H1 (cell line): ENCODE measurements around the gene CYSRT1. TPM values are rescaled to one million over a fixed set of nuclear protein-coding genes. Genes with fewer than 3 reads are reported as not detected.

ENCODE experiments used
- CTCF ChIA-PET: fragments of 300-600 bp; sonication (Branson Sonifier 250); formaldehyde crosslinking; loops from one replicate; lab custom pipeline; 2021; ENCODE audit not compliant: partially characterized antibody; lab: Charles Lee
- POLR2A ChIA-PET: fragments of 300-600 bp; sonication (Branson Sonifier 250); formaldehyde crosslinking; loops from one replicate; lab custom pipeline; 2021; ENCODE audit warnings: inconsistent platforms; ENCODE audit not compliant: partially characterized antibody; lab: Charles Lee
- DNase-seq, 2 experiments: peaks; one replicate each; pipeline versions ENCODE4 v3.0.0 to v3.0.0-alpha.2; 2010 to 2022; ENCODE audit warnings: low spot score in 2 of 2, low read depth in 1 of 2, mixed read lengths in 1 of 2
- FAIRE-seq: peaks from 2 replicates; lab custom pipeline; 2011; peaks lifted over from hg19 to GRCh38; lab: Jason Lieb, UNC
- H2AFZ ChIP-seq: 2 replicates; pipeline ENCODE4 v1.8.1; 2012; ENCODE audit warnings: low read length, inconsistent platforms
- H2AK5ac ChIP-seq: 2 replicates; pipeline ENCODE4 v1.6.1; 2013; ENCODE audit warnings: low read depth, low read length
- H2BK120ac ChIP-seq: replicated peaks from 2 replicates; pipeline ENCODE3; 2013; ENCODE audit warnings: low read depth, low read length, inconsistent platforms
- H2BK12ac ChIP-seq: 2 replicates; pipeline ENCODE4 v1.6.1; 2013; ENCODE audit warnings: low read depth, low read length
- H2BK15ac ChIP-seq: 2 replicates; pipeline ENCODE4 v1.6.1; 2013; ENCODE audit warnings: low read length
- H2BK20ac ChIP-seq: 2 replicates; pipeline ENCODE4 v1.6.1; 2013; ENCODE audit warnings: low read length
- H2BK5ac ChIP-seq: 2 replicates; pipeline ENCODE4 v1.6.1; 2013; ENCODE audit warnings: low read depth, low read length
- H3K14ac ChIP-seq: 2 replicates; pipeline ENCODE4 v1.6.1; 2013; ENCODE audit warnings: inconsistent platforms; ENCODE audit not compliant: insufficient read length
- H3K18ac ChIP-seq: 2 replicates; pipeline ENCODE4 v1.6.1; 2013; ENCODE audit warnings: low read length; ENCODE audit errors: extremely low read depth
- H3K23ac ChIP-seq: 2 replicates; pipeline ENCODE4 v1.6.1; 2013; ENCODE audit warnings: inconsistent platforms; ENCODE audit not compliant: insufficient read length
- H3K23me2 ChIP-seq: 2 replicates; pipeline ENCODE4 v1.6.1; 2013; ENCODE audit warnings: low read depth, low read length
- H3K27ac ChIP-seq: 2 replicates; pipeline ENCODE4 v1.6.1; 2011; ENCODE audit warnings: low read depth, low read length, inconsistent platforms
- H3K27me3 ChIP-seq, 4 experiments: replicated peaks in 1 of 4; 1 replicate in 1 of 4; 2 replicates in 3 of 4; pipeline versions ENCODE4 v1.6.1 to v1.8.1; 2011 to 2013; ENCODE audit warnings: low read length in 3 of 4, mild to moderate bottlenecking in 3 of 4, inconsistent platforms in 2 of 4, mixed read lengths in 2 of 4, moderate library complexity in 1 of 4; ENCODE audit not compliant: control insufficient read depth in 3 of 4, insufficient read depth in 3 of 4; ENCODE audit errors: extremely low read depth in 1 of 4
- H3K36me3 ChIP-seq, 4 experiments: 2 replicates each; pipeline versions ENCODE4 v1.6.1 to v1.8.1; 2011 to 2013; ENCODE audit warnings: mild to moderate bottlenecking in 4 of 4, low read length in 3 of 4, moderate library complexity in 2 of 4, control low read depth in 1 of 4, inconsistent platforms in 1 of 4; ENCODE audit not compliant: insufficient read depth in 4 of 4, control insufficient read depth in 2 of 4
- H3K4ac ChIP-seq: replicated peaks from 2 replicates; pipeline ENCODE3; 2013; ENCODE audit warnings: low read length, low read depth, mixed read lengths, inconsistent platforms; ENCODE audit not compliant: insufficient read length
- H3K4me1 ChIP-seq, 4 experiments: replicated peaks in 1 of 4; 1 replicate in 1 of 4; 2 replicates in 3 of 4; pipeline versions ENCODE4 v1.6.1 to v1.8.1; 2011 to 2013; ENCODE audit warnings: low read length in 3 of 4, inconsistent platforms in 2 of 4, mixed read lengths in 1 of 4; ENCODE audit not compliant: insufficient read depth in 4 of 4, control insufficient read depth in 3 of 4
- H3K4me2 ChIP-seq, 2 experiments: 2 replicates each; pipeline versions ENCODE4 v1.6.1 to v1.8.1; 2011 to 2013; ENCODE audit warnings: low read depth in 2 of 2, low read length in 2 of 2, control low read depth in 1 of 2, inconsistent platforms in 1 of 2, mild to moderate bottlenecking in 1 of 2; ENCODE audit not compliant: insufficient read depth in 1 of 2
- H3K4me3 ChIP-seq, 4 experiments: fragments of 200-600, 300-600 bp in 1 of 4; sonication (generic), shearing (Covaris generic), sonication (Bioruptor Twin) in 1 of 4; 2 replicates each; pipeline versions ENCODE4 v1.5.1 to v1.8.1; 2011 to 2016; ENCODE audit warnings: low read length in 4 of 4, low read depth in 3 of 4, control low read depth in 2 of 4, inconsistent platforms in 2 of 4, mild to moderate bottlenecking in 2 of 4, mixed read lengths in 1 of 4, moderate library complexity in 1 of 4; ENCODE audit not compliant: insufficient read depth in 2 of 4; ENCODE audit errors: extremely low read depth in 1 of 4
- H3K56ac ChIP-seq: replicated peaks from 2 replicates; pipeline ENCODE3; 2013; ENCODE audit warnings: low read depth, mild to moderate bottlenecking, mixed read lengths, low read length, inconsistent platforms; ENCODE audit not compliant: insufficient read length
- H3K79me1 ChIP-seq: 2 replicates; pipeline ENCODE4 v1.6.1; 2013; ENCODE audit warnings: low read depth, low read length, control low read depth
- H3K79me2 ChIP-seq, 2 experiments: 2 replicates each; pipeline versions ENCODE4 v1.6.1 to v1.8.1; 2012 to 2013; ENCODE audit warnings: low read length in 2 of 2, mild to moderate bottlenecking in 2 of 2, inconsistent platforms in 1 of 2; ENCODE audit not compliant: insufficient read depth in 2 of 2, control insufficient read depth in 1 of 2
- H3K9ac ChIP-seq, 4 experiments: replicated peaks in 1 of 4; 1 replicate in 1 of 4; 2 replicates in 3 of 4; pipeline versions ENCODE4 v1.6.1 to v1.8.1; 2011 to 2013; ENCODE audit warnings: low read depth in 3 of 4, low read length in 3 of 4, control low read depth in 2 of 4, mild to moderate bottlenecking in 2 of 4, moderate library complexity in 2 of 4, inconsistent platforms in 1 of 4; ENCODE audit errors: extremely low read depth in 1 of 4
- H3K9me3 ChIP-seq, 2 experiments: 2 replicates each; pipeline versions ENCODE4 v1.6.1 to v1.8.1; 2012 to 2013; ENCODE audit warnings: mild to moderate bottlenecking in 2 of 2, moderate library complexity in 2 of 2, control low read depth in 1 of 2, inconsistent platforms in 1 of 2, low read depth in 1 of 2, low read length in 1 of 2, mixed read lengths in 1 of 2; ENCODE audit not compliant: insufficient read depth in 2 of 2
- H4K20me1 ChIP-seq, 2 experiments: replicated peaks in 1 of 2; 2 replicates each; pipeline versions ENCODE3 to v1.8.1; 2011 to 2013; ENCODE audit warnings: inconsistent platforms in 2 of 2, low read length in 2 of 2, mild to moderate bottlenecking in 1 of 2; ENCODE audit not compliant: insufficient read depth in 2 of 2, control insufficient read depth in 1 of 2
- H4K5ac ChIP-seq: 2 replicates; pipeline ENCODE4 v1.6.1; 2013; ENCODE audit warnings: low read length, low read depth, mixed read lengths, inconsistent platforms; ENCODE audit not compliant: insufficient read length
- H4K8ac ChIP-seq: 2 replicates; pipeline ENCODE4 v1.8.0; 2013; ENCODE audit warnings: mild to moderate bottlenecking, moderate library complexity, low read length, inconsistent platforms; ENCODE audit not compliant: insufficient read depth; ENCODE audit errors: extremely low read depth
- H4K91ac ChIP-seq: replicated peaks from 2 replicates; pipeline ENCODE3; 2013; ENCODE audit warnings: low read length, mixed read lengths, inconsistent platforms; ENCODE audit not compliant: insufficient read length
- CHD2 ChIP-seq: IDR thresholded peaks from 2 replicates; pipeline ENCODE4 v1.6.1; 2012; ENCODE audit warnings: low read length, improper control_type of control experiment
- CTBP2 ChIP-seq: IDR thresholded peaks from 2 replicates; pipeline ENCODE4 v1.7.0; 2011; ENCODE audit warnings: borderline replicate concordance, mild to moderate bottlenecking, moderate library complexity, mixed read lengths, low read length; ENCODE audit not compliant: insufficient read depth, insufficient read length
- CTCF ChIP-seq, 3 experiments: IDR thresholded peaks; 1 replicate in 2 of 3; 2 replicates in 1 of 3; pipeline versions ENCODE4 v1.5.1 to v1.6.1; 2011; ENCODE audit warnings: low read length in 3 of 3, mild to moderate bottlenecking in 3 of 3, inconsistent platforms in 2 of 3, low read depth in 1 of 3, moderate library complexity in 1 of 3; ENCODE audit not compliant: insufficient read depth in 1 of 3; ENCODE audit errors: control extremely low read depth in 1 of 3
- KDM4A ChIP-seq: IDR thresholded peaks from one replicate; pipeline ENCODE4 v1.7.1; 2012; ENCODE audit warnings: low read depth, mild to moderate bottlenecking, moderate library complexity, low read length, inconsistent platforms; ENCODE audit not compliant: severe bottlenecking
- NRF1 ChIP-seq: IDR thresholded peaks from 2 replicates; pipeline ENCODE4 v1.6.1; 2011; ENCODE audit warnings: mild to moderate bottlenecking, low read depth, low read length, improper control_type of control experiment
- PHF8 ChIP-seq: fragments of 200-600 bp; sonication (generic); conservative IDR thresholded peaks from 2 replicates; pipeline ENCODE4 v1.7.1; 2012; ENCODE audit warnings: low read depth, mild to moderate bottlenecking, inconsistent platforms, low read length, moderate library complexity
- WGBS, 2 experiments: shearing (Covaris generic) in 1 of 2; methylation state at CpG; one replicate each; pipeline versions ENCODE4 v1.1.6 to v1.1.7; 2013 to 2015; ENCODE audit warnings: low lambda C conversion rate in 2 of 2, mixed read lengths in 2 of 2, inconsistent platforms in 1 of 2, low coverage in 1 of 2, missing lambda C conversion rate in 1 of 2; ENCODE audit not compliant: insufficient replicate concordance in 2 of 2, insufficient coverage in 1 of 2, insufficient read length in 1 of 2; ENCODE audit errors: extremely low coverage in 1 of 2, missing lambda C conversion rate in 1 of 2; 5-methylcytosine and 5-hydroxymethylcytosine counted together
- polyA plus RNA-seq, 7 experiments: library from polyadenylated mRNA; depleted of rRNA in 3 of 7; stranded (reverse) in 5 of 7; unstranded in 2 of 7; fragments of >200 nt in 5 of 7; fragments of 200-250 nt in 2 of 7; gene quantifications; 1 replicate in 5 of 7; 2 replicates in 1 of 7; 4 replicates in 1 of 7; pipeline versions ENCODE4 v1.2.1 to v1.2.3, GENCODE V29; 2011 to 2013; ENCODE audit warnings: missing spikeins in 2 of 7, mixed read lengths in 2 of 7
- total RNA-seq: library from RNA; stranded (reverse); fragmentation: NEBNext Ultra II Directional; extraction: Animal tissue kit (Norgen Biotek cat#: 25700); gene quantifications from 2 replicates; pipeline ENCODE4 v1.2.1, GENCODE V29; 2021
- TF ChIP-seq, protein P1 (sequence below): IDR thresholded peaks from 2 replicates; pipeline ENCODE4 v1.6.1; 2012; ENCODE audit warnings: inconsistent platforms

CYSRT1 gene
- total and polyA plus RNA-seq, 2 of the 8 experiments (the other 6 are each of a cell fraction or from before 2014, with no cell fraction given), result 1.0 to 6.5 TPM

GRCh38 chr9:137240318-137240840 is 15.4 kb downstream of the CYSRT1 start:
- Histone ChIP-seq H3K79me2 (peaks cover 0 to 20% of the 10 kb centered on the region in 2 experiments; a peak in 2 of 4 replicates), H2BK12ac (no peak overlapping the region), H2AFZ (no peak overlapping the region), H4K20me1 (peaks cover 22 to 23% of the 10 kb centered on the region in 2 experiments), H3K56ac (peak overlapping the region; percentile 77), H3K9me3 (no peaks in the 10 kb centered on the region), H3K4ac (no peak overlapping the region), H3K27me3 (no peaks in the 10 kb centered on the region), H4K5ac (peak overlapping the region; percentile 52), H2BK120ac (no peak overlapping the region), H3K23me2 (peaks cover 5% of the 10 kb centered on the region; the same call in 1 of the 2 replicates), H4K91ac (peak overlapping the region; percentile 91), H3K18ac (peak overlapping the region; percentile 95; the same call in 1 of the 2 replicates), H3K23ac (no peak overlapping the region), H2BK5ac (peak overlapping the region; percentile 95), H3K36me3 (peaks cover 6 to 18% (median 15%) of the 10 kb centered on the region in 4 experiments; a peak in 7 of 8 replicates), H4K8ac (peak overlapping the region; percentile 91; the same call in 1 of the 2 replicates), H2AK5ac (no peak overlapping the region), H2BK15ac (no peak overlapping the region), H3K4me2 (peak overlapping the region; percentile 49 to 75), H3K79me1 (peaks cover 5% of the 10 kb centered on the region), H3K27ac (peak overlapping the region; percentile 67; the same call in 1 of the 2 replicates), H3K9ac (peak overlapping the region; percentile 29 to 63 (median 58); a peak in 6 of 7 replicates), H3K4me3 (peak overlapping the region; percentile 64 to 83 (median 70)), H2BK20ac (no peak overlapping the region), H3K4me1 (peaks cover 0 to 27% (median 21%) of the 10 kb centered on the region in 4 experiments; a peak in 6 of 7 replicates), H3K14ac (no peak overlapping the region)
- FAIRE-seq (no peak), DNase-seq (no peak)
- ChIA-PET CTCF (interaction anchor here (0.6 to 9.1 kb wide), 9 partner anchors 13 to 102 kb away, joined by 3 to 113 read pairs (median 4); partner anchors contain the start of genes CYSRT1, RNF208 and RNF224), POLR2A (interaction anchor here (0.6 to 69.9 kb wide), 43 partner anchors 5 to 364 kb away, joined by 3 to 1462 read pairs (median 3); partner anchors contain the start of genes ABCA2, CYSRT1, ENTPD2 and GRIN1)
- WGBS, 2 experiments, result 2% methylated on average over 43 of the region's 58 CpGs; no CpG with 5 or more reads in 1 of the 2 experiments
- TF ChIP-seq KDM4A (peak; percentile 95), PHF8 (peak; percentile 69), CTBP2 (no peak), CTCF (IDR thresholded peaks at IDR 0.05; ENCODE audit: control extremely low read depth in 1 of 3, insufficient read depth in 1 of 3, low read depth in 1 of 3, low read length in 3 of 3) (peak in 2 of 3 experiments; percentile 3 to 27; a peak in 2 of 4 replicates), NRF1 (no peak), CHD2 (no peak)
- TF ChIP-seq, protein P1, sequence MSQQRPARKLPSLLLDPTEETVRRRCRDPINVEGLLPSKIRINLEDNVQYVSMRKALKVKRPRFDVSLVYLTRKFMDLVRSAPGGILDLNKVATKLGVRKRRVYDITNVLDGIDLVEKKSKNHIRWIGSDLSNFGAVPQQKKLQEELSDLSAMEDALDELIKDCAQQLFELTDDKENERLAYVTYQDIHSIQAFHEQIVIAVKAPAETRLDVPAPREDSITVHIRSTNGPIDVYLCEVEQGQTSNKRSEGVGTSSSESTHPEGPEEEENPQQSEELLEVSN, result peak; percentile 14; the same call in 1 of the 2 replicates
